ENCODE data around the gene COX14. TPM values are rescaled to one million over a fixed set of nuclear protein-coding genes. Genes with fewer than 3 reads are reported as not detected.

COX14 gene
- total RNA-seq, 1 experiment from 2014 or later: 41.0 TPM

DNA sequence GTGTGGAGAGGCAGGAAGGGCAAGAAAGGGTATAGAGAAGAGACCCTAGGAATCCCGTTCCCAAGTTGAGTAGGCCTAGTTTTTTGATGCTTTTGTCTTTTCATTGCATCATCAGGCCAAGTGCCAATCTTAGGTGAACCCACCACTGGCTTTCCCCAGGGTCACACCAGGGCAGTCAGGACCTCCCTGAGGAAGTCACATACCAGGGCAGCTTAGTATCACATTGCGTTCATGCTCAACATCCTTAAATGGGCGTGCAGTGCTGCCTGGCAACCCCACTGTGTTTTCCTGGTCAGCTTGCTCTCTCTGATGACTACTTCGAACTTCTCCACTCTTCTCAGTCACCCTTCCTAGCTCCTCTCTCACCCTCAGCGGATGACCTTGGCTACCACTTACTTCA lies 45.6 kb upstream of the COX14 start:
- no peak for ATAC-seq
- Histone ChIP-seq H4K20me1 (ENCODE audit: insufficient read depth) (no peaks in the 10 kb centered on the region), H3K9ac (ENCODE audit: low read length) (no peak overlapping the region), H3K4me2 (ENCODE audit: low read length) (peak overlapping the region; percentile 19; the same call in 1 of the 2 replicates), H3K4me1 (ENCODE audit: control insufficient read depth in 1 of 2, insufficient read depth in 2 of 2, low read length in 2 of 2) (peaks cover 0 to 19% of the 10 kb centered on the region in 2 experiments; a peak in 1 of 4 replicates), H2AFZ (ENCODE audit: low read depth, low read length, poor library complexity, severe bottlenecking) (no peak overlapping the region), H3K4me3 (replicated peaks in 1 of 2; ENCODE audit: low read depth in 1 of 2, low read length in 2 of 2) (no peak overlapping the region), H3K79me2 (ENCODE audit: insufficient read depth, low read length) (no peaks in the 10 kb centered on the region), H3K27me3 (ENCODE audit: insufficient read depth, low read length) (no peaks in the 10 kb centered on the region), H3K9me2 (ENCODE audit: insufficient read depth) (no peaks in the 10 kb centered on the region), H3K36me3 (ENCODE audit: control insufficient read depth in 1 of 2, insufficient read depth in 2 of 2, low read length in 2 of 2) (peaks cover 2 to 6% of the 10 kb centered on the region in 2 experiments; a peak in 1 of 4 replicates), H3K27ac (ENCODE audit: low read depth, low read length) (no peak overlapping the region), H3K9me3 (ENCODE audit: control insufficient read depth in 1 of 2, insufficient read depth in 1 of 2, low read depth in 1 of 2, low read length in 2 of 2) (no peaks in the 10 kb centered on the region)
- ChIA-PET CTCF (interaction anchor here (1.8 to 3.9 kb wide), 2 partner anchors 10 to 99 kb away, joined by 5 to 19 read pairs; no protein-coding TSS in a partner anchor), RAD21 (ENCODE audit: low non-redundant PET in 1 of 2, low total read pairs in 2 of 2, uncharacterized antibody in 2 of 2, unreplicated experiment in 2 of 2) (no interaction called here), POLR2A (no interaction called here)
- no TSS peak for BruUV-seq (replicated peaks)
- intact Hi-C loops (cut with micrococcal nuclease): no loop called here
- TF ChIP-seq POLR2A (IDR thresholded peaks at IDR 0.05; ENCODE audit: borderline replicate concordance, extremely low read depth, insufficient read depth, insufficient read length) (no peak), JUND (IDR thresholded peaks at IDR 0.05) (no peak), SRF (IDR thresholded peaks at IDR 0.05; ENCODE audit: low read depth) (no peak; the same call in 1 of the 2 replicates), RAD21 (IDR thresholded peaks at IDR 0.05; ENCODE audit: low read depth) (no peak), EZH2phosphoT487 (IDR thresholded peaks at IDR 0.05; ENCODE audit: borderline replicate concordance) (no peak), CEBPB (IDR thresholded peaks at IDR 0.05; ENCODE audit: low read depth) (no peak)
- TF ChIP-seq, protein P1, sequence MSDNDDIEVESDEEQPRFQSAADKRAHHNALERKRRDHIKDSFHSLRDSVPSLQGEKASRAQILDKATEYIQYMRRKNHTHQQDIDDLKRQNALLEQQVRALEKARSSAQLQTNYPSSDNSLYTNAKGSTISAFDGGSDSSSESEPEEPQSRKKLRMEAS (IDR thresholded peaks at IDR 0.05): no peak
- no peak for DNase-seq (ENCODE audit: low read depth, low spot score)

DNA sequence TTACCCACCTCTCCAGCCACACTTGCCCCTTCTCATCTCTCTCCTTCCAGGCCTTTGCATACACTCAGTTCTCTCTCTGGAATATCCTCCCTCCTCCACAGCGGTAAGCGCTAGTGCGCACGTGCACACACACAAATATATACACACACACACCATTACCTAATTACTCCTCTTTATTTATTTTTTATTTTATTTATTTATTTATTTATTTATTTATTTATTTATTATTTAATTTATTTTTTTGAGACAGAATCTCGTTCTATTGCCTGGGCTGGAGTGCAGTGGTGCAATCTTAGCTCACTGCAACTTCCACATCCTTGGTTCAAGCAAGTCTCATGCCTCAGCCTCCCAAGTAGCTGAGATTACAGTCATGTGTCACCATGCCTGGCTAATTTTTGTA lies 43.0 kb upstream of the COX14 start:
- H3K9me3 ChIP-seq (ENCODE audit: control insufficient read depth in 1 of 2, insufficient read depth in 1 of 2, low read depth in 1 of 2, low read length in 2 of 2): no peaks in the 10 kb centered on the region
- peaks cover 0 to 19% of the 10 kb centered on the region in 2 experiments; a peak in 1 of 4 replicates for H3K4me1 ChIP-seq (ENCODE audit: control insufficient read depth in 1 of 2, insufficient read depth in 2 of 2, low read length in 2 of 2)
- H3K27ac ChIP-seq (ENCODE audit: low read depth, low read length): no peak overlapping the region
- H3K9me2 ChIP-seq (ENCODE audit: insufficient read depth): no peaks in the 10 kb centered on the region
- no peak overlapping the region for H3K9ac ChIP-seq (ENCODE audit: low read length)
- TF ChIP-seq EGR1 (IDR thresholded peaks at IDR 0.05; ENCODE audit: low read depth) (no peak), ZFX (IDR thresholded peaks at IDR 0.05) (no peak), JUND (IDR thresholded peaks at IDR 0.05) (no peak)
- no peak overlapping the region for H3K4me3 ChIP-seq (replicated peaks in 1 of 2; ENCODE audit: low read depth in 1 of 2, low read length in 2 of 2)
- no TSS peak for BruUV-seq (replicated peaks)
- H4K20me1 ChIP-seq (ENCODE audit: insufficient read depth): no peaks in the 10 kb centered on the region
- H3K4me2 ChIP-seq (ENCODE audit: low read length): no peak overlapping the region
- ATAC-seq: no peak
- intact Hi-C loops (cut with micrococcal nuclease): no loop called here
- no peaks in the 10 kb centered on the region for H3K27me3 ChIP-seq (ENCODE audit: insufficient read depth, low read length)
- H3K79me2 ChIP-seq (ENCODE audit: insufficient read depth, low read length): no peaks in the 10 kb centered on the region
- ChIA-PET CTCF (interaction anchor here (1.9 to 3.3 kb wide), 3 partner anchors 30 to 202 kb away, joined by 7 to 65 read pairs (median 26); no protein-coding TSS in a partner anchor), RAD21 (ENCODE audit: low non-redundant PET in 1 of 2, low total read pairs in 2 of 2, uncharacterized antibody in 2 of 2, unreplicated experiment in 2 of 2) (interaction anchor here in 1 of 2 experiments (1.9 kb wide), 1 partner anchor 102 kb away, joined by 6 read pairs; no protein-coding TSS in a partner anchor), POLR2A (no interaction called here)
- no peak overlapping the region for H2AFZ ChIP-seq (ENCODE audit: low read depth, low read length, poor library complexity, severe bottlenecking)
- H3K36me3 ChIP-seq (ENCODE audit: control insufficient read depth in 1 of 2, insufficient read depth in 2 of 2, low read length in 2 of 2): 0 out of 4 replicates have a peak, but pooled peaks cover 0 to 2% of the 10 kb centered on the region in 2 experiments
- DNase-seq (ENCODE audit: low read depth, low spot score): no peak

Measured in HCT116 (cell line).